ENCODE measurements around the gene NRBP1.

DNA sequence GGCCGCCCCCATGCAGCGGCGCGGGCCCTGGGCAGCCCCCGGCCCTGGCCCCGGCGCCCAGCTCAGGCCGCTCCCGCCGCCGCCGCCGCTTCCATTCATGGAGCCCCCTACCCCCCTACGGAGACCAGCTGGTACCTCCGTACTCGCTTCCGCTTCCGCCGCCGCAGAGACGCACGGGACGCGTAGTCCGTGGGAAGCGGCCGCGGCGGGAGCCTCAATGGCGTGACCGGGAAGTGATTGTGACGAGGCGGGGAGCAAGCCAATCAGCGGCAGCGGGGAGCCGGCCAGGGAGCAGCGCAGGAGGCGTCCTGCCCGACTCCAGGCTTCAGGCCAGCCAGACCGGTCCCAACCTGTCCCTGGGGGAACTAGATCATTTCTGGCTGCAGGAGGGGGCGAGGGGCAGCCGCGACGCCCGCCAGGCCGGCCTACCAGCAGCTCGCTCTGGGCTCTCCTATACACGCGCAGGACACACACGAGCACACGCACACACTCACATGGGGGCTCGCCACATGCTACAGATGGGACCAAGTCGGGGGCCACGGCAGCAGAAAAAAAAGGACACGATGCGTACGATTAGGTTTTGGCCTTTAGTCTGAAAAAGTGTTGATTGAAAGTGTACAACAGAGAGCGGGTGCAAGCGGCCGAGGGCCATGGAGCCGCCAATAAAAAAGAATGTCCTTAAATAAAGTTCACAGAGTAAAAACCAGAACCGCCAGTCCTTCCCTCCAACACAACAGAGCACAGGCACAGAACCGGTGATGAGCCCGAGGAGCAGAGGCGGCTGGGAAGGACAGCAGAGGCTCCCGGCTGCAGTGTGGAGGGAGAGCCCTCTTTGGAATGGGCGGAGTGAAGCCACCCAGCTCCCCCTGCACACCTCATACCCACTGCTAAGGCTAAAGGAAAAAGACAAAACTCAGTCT is 47.5 kb upstream of the NRBP1 start, which contains the start of gene ZNF513:
- TF ChIP-seq, protein P1, sequence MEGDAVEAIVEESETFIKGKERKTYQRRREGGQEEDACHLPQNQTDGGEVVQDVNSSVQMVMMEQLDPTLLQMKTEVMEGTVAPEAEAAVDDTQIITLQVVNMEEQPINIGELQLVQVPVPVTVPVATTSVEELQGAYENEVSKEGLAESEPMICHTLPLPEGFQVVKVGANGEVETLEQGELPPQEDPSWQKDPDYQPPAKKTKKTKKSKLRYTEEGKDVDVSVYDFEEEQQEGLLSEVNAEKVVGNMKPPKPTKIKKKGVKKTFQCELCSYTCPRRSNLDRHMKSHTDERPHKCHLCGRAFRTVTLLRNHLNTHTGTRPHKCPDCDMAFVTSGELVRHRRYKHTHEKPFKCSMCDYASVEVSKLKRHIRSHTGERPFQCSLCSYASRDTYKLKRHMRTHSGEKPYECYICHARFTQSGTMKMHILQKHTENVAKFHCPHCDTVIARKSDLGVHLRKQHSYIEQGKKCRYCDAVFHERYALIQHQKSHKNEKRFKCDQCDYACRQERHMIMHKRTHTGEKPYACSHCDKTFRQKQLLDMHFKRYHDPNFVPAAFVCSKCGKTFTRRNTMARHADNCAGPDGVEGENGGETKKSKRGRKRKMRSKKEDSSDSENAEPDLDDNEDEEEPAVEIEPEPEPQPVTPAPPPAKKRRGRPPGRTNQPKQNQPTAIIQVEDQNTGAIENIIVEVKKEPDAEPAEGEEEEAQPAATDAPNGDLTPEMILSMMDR (IDR thresholded peaks at IDR 0.05): no peak
- TF ChIP-seq POLR2AphosphoS5 (IDR thresholded peaks at IDR 0.05): peak; percentile 81 to 92 (median 87)
- peak; percentile 67 for TF ChIP-seq POLR2A (IDR thresholded peaks at IDR 0.05)
- no peak for TF ChIP-seq EP300 (IDR thresholded peaks at IDR 0.05; ENCODE audit: low read depth)
